Liver (tissue), 3 donors: ENCODE results near the gene CDK17.

Source experiments
- GABPA ChIP-seq, 2 donors: IDR thresholded peaks in 1 of 2; conservative IDR thresholded peaks in 1 of 2; 2 replicates each; pipeline ENCODE4 v1.6.1; 2016; ENCODE audit warnings: antibody characterized with exemption in 2 of 2, mild to moderate bottlenecking in 1 of 2, moderate library complexity in 1 of 2
- HNF4G ChIP-seq: IDR thresholded peaks from 2 replicates; pipeline ENCODE4 v1.6.1; 2016; ENCODE audit warnings: antibody characterized with exemption
- JUND ChIP-seq, 2 donors: IDR thresholded peaks; 2 replicates each; pipeline ENCODE4 v1.6.1; 2016; ENCODE audit warnings: antibody characterized with exemption in 2 of 2
- NR2F2 ChIP-seq: IDR thresholded peaks from 2 replicates; pipeline ENCODE4 v1.6.1; 2016; ENCODE audit warnings: antibody characterized with exemption
- RAD21 ChIP-seq, 2 donors: IDR thresholded peaks; 2 replicates each; pipeline ENCODE4 v1.6.1; 2016; ENCODE audit warnings: antibody characterized with exemption in 2 of 2, mild to moderate bottlenecking in 2 of 2
- SP1 ChIP-seq: IDR thresholded peaks from 2 replicates; pipeline ENCODE4 v1.6.1; 2018; ENCODE audit warnings: antibody characterized with exemption, mild to moderate bottlenecking
- TAF1 ChIP-seq: conservative IDR thresholded peaks from 2 replicates; pipeline ENCODE4 v1.6.1; 2016; ENCODE audit warnings: antibody characterized with exemption, mild to moderate bottlenecking
- YY1 ChIP-seq: IDR thresholded peaks from 2 replicates; pipeline ENCODE4 v1.6.1; 2016; ENCODE audit warnings: antibody characterized with exemption, mild to moderate bottlenecking
- TF ChIP-seq, protein P1 (sequence below): fragments of 150-350 bp; IDR thresholded peaks from 2 replicates; pipeline ENCODE4 v1.5.1; 2017; ENCODE audit warnings: improper control_type of control experiment, low read depth, low read length; ENCODE audit not compliant: missing input control
- TF ChIP-seq, protein P2 (sequence below): IDR thresholded peaks from 2 replicates; pipeline ENCODE4 v1.6.1; 2016; ENCODE audit warnings: antibody characterized with exemption
- TF ChIP-seq, protein P3 (sequence below): IDR thresholded peaks from 2 replicates; pipeline ENCODE4 v1.6.1; 2016; ENCODE audit warnings: antibody characterized with exemption
- TF ChIP-seq, protein P4 (sequence below): IDR thresholded peaks from 2 replicates; pipeline ENCODE4 v1.6.1; 2016; ENCODE audit warnings: antibody characterized with exemption, mild to moderate bottlenecking
- donor health status: healthy.
- donor health status: healthy.

DNA sequence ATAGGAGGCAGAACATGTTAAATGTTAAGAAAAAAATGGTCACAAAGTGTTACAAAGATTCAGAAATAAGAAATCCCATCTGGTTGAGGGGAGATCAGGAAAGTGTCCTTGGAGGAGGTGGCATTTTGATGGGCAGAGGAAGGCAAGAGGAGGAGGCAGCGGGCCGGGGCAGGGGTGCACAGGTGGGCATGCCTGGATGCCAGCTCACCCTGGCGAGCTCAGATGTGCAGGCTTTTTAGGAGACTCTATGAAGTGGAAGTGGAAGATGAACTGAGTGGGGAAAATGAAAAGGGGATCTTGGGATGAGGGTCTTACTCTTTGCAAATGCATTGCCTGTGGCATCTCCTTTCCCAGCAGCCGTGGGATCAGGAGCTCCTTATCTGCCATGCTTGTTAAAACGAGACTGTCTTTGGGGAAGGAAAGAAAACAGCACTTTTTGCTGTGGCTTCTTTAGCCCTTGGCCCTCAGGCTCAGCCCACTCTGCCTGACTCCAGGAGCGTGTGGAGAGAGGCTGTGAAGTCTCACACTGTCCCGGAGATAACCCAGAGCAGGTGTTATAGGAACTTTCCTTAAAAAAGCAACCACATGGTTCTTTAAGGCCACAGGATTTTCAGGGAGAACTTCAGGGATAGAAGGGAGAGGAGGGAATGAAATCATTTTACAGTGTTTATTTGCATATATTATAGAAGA is 143.4 kb downstream of the CDK17 start:
- TF ChIP-seq RAD21 (IDR thresholded peaks at IDR 0.05) = no peak
- no peak for TF ChIP-seq JUND (IDR thresholded peaks at IDR 0.05)
- TF ChIP-seq, protein P1, sequence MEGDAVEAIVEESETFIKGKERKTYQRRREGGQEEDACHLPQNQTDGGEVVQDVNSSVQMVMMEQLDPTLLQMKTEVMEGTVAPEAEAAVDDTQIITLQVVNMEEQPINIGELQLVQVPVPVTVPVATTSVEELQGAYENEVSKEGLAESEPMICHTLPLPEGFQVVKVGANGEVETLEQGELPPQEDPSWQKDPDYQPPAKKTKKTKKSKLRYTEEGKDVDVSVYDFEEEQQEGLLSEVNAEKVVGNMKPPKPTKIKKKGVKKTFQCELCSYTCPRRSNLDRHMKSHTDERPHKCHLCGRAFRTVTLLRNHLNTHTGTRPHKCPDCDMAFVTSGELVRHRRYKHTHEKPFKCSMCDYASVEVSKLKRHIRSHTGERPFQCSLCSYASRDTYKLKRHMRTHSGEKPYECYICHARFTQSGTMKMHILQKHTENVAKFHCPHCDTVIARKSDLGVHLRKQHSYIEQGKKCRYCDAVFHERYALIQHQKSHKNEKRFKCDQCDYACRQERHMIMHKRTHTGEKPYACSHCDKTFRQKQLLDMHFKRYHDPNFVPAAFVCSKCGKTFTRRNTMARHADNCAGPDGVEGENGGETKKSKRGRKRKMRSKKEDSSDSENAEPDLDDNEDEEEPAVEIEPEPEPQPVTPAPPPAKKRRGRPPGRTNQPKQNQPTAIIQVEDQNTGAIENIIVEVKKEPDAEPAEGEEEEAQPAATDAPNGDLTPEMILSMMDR = no peak
- TF ChIP-seq, protein P2, sequence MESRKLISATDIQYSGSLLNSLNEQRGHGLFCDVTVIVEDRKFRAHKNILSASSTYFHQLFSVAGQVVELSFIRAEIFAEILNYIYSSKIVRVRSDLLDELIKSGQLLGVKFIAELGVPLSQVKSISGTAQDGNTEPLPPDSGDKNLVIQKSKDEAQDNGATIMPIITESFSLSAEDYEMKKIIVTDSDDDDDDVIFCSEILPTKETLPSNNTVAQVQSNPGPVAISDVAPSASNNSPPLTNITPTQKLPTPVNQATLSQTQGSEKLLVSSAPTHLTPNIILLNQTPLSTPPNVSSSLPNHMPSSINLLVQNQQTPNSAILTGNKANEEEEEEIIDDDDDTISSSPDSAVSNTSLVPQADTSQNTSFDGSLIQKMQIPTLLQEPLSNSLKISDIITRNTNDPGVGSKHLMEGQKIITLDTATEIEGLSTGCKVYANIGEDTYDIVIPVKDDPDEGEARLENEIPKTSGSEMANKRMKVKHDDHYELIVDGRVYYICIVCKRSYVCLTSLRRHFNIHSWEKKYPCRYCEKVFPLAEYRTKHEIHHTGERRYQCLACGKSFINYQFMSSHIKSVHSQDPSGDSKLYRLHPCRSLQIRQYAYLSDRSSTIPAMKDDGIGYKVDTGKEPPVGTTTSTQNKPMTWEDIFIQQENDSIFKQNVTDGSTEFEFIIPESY = no peak
- no peak for TF ChIP-seq GABPA (IDR thresholded peaks at IDR 0.05 in 1 of 2, conservative IDR thresholded peaks at IDR 0.05 in 1 of 2)
- TF ChIP-seq SP1 = no peak
- no peak for TF ChIP-seq YY1
- TF ChIP-seq NR2F2 = no peak
- TF ChIP-seq, protein P3, sequence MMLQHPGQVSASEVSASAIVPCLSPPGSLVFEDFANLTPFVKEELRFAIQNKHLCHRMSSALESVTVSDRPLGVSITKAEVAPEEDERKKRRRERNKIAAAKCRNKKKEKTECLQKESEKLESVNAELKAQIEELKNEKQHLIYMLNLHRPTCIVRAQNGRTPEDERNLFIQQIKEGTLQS = no peak
- TF ChIP-seq, protein P4, sequence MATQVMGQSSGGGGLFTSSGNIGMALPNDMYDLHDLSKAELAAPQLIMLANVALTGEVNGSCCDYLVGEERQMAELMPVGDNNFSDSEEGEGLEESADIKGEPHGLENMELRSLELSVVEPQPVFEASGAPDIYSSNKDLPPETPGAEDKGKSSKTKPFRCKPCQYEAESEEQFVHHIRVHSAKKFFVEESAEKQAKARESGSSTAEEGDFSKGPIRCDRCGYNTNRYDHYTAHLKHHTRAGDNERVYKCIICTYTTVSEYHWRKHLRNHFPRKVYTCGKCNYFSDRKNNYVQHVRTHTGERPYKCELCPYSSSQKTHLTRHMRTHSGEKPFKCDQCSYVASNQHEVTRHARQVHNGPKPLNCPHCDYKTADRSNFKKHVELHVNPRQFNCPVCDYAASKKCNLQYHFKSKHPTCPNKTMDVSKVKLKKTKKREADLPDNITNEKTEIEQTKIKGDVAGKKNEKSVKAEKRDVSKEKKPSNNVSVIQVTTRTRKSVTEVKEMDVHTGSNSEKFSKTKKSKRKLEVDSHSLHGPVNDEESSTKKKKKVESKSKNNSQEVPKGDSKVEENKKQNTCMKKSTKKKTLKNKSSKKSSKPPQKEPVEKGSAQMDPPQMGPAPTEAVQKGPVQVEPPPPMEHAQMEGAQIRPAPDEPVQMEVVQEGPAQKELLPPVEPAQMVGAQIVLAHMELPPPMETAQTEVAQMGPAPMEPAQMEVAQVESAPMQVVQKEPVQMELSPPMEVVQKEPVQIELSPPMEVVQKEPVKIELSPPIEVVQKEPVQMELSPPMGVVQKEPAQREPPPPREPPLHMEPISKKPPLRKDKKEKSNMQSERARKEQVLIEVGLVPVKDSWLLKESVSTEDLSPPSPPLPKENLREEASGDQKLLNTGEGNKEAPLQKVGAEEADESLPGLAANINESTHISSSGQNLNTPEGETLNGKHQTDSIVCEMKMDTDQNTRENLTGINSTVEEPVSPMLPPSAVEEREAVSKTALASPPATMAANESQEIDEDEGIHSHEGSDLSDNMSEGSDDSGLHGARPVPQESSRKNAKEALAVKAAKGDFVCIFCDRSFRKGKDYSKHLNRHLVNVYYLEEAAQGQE = no peak
- TF ChIP-seq HNF4G = no peak
- no peak for TF ChIP-seq TAF1
